ENCODE results near the gene SLC43A2.

GRCh38 chr17:1612400-1612799, 16.2 kb downstream of the SLC43A2 start:
- TF ChIP-seq, protein P1, sequence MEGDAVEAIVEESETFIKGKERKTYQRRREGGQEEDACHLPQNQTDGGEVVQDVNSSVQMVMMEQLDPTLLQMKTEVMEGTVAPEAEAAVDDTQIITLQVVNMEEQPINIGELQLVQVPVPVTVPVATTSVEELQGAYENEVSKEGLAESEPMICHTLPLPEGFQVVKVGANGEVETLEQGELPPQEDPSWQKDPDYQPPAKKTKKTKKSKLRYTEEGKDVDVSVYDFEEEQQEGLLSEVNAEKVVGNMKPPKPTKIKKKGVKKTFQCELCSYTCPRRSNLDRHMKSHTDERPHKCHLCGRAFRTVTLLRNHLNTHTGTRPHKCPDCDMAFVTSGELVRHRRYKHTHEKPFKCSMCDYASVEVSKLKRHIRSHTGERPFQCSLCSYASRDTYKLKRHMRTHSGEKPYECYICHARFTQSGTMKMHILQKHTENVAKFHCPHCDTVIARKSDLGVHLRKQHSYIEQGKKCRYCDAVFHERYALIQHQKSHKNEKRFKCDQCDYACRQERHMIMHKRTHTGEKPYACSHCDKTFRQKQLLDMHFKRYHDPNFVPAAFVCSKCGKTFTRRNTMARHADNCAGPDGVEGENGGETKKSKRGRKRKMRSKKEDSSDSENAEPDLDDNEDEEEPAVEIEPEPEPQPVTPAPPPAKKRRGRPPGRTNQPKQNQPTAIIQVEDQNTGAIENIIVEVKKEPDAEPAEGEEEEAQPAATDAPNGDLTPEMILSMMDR (conservative IDR thresholded peaks at IDR 0.05): no peak
- no peak for TF ChIP-seq EZH2 (IDR thresholded peaks at IDR 0.05; ENCODE audit: low read depth)

Measured in PC-9 (cell line).